HG03442 (cell line): ENCODE data around the gene NPFF.

Source experiments
- ATAC-seq: cut with Tn5 transposase; IDR thresholded peaks from one replicate; pipeline ENCODE4 v1.9.1; 2021; ENCODE audit warnings: mild to moderate bottlenecking, moderate library complexity; ENCODE audit not compliant: unreplicated experiment

NPFF gene

DNA sequence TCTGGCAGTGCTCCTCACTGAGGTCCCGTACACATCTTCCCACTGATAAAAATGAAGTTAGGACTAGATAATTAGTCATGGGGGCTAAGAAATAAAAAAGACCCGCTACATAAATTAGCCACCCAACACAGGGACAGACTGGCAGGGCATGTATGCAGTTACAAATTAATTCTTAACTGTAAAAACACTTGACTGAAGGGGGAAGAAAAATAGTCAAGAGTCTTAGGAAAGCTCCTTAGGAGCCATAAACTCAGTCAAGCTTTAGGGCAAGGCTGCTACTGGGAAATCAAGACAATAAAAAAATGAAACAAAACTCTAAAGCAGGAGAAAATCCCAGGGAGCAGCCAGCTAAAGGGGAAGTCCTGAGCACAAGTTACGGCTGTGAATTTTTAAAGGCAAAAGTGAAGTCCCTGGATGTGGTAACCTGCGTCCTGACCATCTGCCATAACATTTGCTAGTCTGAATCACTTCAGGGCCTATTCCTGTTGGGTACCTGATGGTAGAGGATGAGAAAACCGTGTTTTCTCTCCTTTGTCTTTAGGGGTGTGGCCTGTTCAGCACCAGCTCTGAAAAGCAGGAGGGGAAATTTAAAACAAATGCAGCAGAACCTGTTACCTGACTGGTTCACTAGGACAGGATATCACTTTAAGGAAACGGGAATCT lies 7.5 kb upstream of the NPFF start:
- no peak for ATAC-seq

DNA sequence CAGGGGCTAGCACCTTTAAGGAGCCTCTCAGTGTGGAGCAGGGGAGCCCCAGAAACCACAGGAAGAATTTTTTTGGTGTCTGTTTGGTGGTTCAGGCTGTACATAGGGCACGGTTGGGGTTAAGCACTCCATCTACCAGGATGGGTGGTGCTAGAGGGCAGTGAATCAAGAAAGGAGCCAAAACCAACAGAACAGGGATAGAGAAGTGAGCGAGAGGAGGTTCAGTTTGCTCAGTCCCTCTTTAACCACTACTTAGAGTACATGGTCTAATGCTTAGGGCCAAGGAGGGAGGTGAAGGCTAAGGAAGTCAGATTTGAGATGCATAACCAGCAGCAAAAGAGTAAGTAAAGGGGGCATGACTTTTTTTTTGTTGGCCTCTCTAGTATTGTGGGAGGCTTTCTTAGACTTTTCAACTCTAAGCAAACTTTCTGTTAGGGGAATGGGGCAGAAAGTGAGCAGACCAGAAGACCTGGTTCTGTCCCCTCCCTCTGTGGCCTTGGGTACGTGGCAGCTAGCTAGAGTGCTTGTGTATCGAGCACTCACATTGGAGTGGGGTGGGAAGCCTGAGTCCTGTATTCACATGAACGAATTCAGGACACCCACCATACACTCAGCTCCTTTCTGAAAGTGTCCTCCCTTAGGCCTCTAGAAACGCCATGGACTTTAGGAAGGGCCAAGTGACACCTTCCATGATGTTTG lies 6.6 kb upstream of the NPFF start:
- no peak for ATAC-seq

DNA sequence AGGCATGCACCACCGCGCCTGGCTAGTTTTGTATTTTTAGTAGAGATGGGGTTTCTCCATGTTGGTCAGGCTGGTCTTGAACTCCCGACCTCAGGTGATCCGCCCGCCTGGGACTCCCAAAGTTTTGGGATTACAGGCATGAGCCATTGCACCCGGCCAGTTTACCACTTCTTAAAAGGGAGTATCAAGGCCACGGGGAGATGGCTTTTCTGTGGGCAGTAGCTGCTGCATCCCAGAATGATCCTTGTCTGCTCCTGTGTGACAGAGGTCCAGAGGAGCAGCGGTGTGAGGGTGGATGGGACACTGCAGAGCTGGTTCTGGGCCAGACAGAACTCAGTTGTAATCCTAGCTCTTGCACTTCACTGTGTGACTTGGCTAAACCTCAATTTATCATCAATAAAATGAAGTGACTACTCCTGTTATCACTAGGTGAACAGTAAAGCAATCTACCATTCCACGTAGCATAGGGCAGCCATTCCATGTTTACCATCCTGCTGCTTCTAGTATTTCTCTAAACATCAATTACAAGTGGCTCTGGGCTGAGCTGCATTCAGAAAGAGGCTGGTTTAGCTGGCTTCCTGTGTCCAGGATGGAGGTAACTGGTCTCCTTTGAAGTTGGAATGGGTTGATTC lies 3.0 kb upstream of the NPFF start:
- no peak for ATAC-seq

DNA sequence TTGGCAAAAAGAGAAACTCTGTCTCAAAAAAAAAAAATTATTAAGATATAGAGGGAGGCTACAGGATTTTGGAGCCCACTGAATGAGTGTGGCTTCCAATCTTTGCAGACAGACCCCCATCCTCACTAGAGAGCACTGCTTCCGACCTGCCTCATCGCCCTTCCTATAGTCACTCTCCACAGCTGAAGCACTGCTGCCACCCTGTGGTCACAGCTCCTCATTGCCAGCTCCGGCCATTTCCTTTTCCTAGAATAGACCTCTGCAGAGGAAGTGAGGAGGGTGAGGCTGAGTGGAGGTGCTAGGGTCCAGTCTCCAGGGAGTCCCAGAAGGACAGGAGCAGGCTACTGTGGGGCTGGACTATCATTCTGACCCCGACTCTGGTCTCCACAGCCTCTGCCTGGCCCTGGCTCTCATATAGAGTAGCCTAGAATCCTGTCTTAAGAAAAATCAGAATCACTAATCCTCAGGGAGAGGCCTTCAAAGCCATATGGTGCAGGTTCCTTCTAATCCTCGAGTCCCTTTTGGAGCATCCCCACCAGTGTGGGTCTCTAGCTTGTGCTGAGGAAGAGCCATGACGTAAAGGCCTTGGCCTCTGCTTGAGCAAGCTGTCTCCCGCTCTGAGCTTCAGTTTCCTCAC lies 1.4 kb upstream of the NPFF start:
- peak; percentile 84 for ATAC-seq

DNA sequence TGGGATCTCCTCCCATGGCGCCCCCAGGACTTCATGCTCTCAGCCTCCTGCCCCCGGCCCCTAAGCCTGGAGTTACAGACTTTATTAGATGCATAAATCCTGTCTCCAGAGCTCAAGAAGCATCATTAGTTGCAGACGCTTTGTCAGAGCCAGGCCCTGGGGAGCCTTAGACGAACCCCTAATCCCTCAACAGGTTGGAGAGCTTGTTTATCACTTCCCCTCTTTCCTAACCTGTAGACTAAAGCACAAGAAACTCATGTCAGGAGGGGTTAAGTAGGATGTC lies 260 bp upstream of the NPFF start:
- ATAC-seq: no peak

DNA sequence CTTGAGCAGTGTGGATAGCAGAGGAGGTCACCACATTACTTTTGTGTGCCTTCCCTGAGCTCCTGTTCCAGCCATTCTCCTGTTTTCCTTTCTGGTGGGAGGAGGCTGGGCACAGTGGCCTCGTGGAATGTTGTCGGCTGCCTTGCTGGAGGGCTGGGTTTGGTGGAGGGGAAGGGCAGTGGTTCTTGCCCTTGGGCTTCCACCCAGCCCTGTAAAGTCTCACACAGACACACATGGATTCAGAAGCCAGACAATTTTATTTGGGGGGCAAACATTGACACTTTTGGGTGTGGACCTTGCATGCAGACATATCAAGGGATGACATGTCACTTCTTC lies 866 bp downstream of the NPFF start:
- ATAC-seq: no peak

DNA sequence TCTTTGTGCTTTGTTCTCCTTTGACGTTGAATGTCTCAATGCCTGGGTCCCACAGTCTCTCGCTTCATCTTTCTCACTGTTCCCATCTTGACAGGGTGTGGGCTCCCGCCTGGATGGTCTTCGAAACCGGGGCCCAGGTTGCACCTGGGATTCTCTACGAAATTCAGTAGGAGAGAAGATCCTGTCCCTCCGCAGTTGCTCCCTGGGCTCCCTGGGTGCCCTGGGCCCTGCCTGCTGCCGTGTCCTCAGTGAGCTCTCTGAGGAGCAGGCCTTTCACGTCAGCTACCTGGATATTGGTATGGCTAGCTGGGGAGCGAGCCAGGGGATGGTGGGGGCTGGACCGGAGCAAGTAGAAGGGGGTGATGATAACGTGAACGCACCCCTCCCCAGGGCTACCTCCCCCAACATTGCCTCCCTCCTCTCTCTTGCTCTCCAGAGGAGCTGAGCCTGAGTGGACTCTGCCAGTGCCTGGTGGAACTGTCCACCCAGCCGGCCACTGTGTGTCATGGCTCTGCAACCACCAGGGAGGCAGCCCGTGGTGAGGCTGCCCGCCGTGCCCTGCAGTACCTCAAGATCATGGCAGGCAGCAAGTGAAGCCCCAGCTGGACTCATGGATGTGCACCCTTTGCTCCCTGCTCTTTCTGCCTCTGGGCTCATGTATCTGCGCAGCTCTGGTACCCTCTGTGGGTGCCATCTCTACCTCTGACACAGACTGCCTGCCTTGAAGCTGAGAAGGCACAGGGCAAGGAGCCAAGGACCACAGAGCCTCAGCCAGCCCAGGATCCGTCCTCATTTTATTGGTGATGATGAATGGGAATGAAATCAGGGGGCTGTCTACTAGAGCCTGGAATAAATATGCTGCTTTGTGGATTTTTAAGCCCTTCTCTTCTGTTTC lies 1.5 kb downstream of the NPFF start:
- no peak for ATAC-seq

DNA sequence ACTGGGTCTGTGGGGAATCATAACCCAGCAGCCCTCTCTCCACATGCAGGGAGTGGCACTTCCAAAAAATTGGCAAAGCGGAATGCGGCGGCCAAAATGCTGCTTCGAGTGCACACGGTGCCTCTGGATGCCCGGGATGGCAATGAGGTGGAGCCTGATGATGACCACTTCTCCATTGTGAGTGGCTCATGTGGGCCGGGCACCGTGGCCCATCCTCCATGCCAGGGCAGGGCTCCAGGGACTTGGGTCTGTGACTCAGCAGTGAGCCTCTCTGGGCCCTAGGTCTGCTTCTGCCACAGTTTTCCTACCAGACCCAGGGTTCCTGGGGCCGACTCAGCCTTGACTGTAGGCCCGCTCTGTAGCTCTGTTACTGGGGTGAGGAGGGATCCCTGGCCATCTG lies 2.2 kb downstream of the NPFF start:
- ATAC-seq: no peak

DNA sequence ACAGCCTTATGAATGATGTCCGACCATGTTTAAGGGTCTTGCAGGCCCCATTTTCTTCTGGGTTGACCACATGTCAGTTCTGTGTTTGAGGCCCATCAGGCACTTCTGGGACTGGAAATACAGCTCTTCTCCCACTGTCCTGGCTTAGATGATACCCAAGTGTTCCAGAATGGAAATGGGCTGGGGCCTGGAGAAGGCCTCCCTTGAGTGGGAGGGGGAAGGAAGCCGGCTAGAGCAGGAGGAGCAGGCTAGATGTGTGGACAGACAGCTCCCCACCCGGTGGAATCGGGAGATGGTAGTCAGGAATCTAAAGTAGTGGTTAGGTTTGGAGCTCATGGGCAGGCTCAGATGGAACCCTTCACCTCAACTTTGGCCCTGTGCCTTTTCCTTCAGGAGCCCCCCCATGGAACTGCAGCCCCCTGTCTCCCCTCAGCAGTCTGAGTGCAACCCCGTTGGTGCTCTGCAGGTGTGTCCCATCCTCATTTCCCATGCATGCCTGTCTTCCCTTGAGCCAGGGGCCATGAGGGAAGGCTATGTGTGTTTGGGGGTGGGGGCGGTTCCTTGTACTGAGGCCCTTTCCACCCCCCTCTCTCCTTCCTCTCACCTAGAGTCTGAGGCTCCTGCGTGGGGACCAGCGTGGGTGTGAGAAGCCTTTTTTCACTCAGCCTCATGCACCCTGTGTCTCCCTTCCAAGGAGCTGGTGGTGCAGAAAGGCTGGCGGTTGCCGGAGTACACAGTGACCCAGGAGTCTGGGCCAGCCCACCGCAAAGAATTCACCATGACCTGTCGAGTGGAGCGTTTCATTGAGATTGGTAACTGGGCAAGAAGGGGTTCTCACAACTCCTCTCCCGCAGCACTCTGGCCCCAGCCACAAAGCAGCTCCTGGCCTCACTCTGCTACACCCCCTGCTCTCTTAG lies 3.0 kb downstream of the NPFF start:
- no peak for ATAC-seq

DNA sequence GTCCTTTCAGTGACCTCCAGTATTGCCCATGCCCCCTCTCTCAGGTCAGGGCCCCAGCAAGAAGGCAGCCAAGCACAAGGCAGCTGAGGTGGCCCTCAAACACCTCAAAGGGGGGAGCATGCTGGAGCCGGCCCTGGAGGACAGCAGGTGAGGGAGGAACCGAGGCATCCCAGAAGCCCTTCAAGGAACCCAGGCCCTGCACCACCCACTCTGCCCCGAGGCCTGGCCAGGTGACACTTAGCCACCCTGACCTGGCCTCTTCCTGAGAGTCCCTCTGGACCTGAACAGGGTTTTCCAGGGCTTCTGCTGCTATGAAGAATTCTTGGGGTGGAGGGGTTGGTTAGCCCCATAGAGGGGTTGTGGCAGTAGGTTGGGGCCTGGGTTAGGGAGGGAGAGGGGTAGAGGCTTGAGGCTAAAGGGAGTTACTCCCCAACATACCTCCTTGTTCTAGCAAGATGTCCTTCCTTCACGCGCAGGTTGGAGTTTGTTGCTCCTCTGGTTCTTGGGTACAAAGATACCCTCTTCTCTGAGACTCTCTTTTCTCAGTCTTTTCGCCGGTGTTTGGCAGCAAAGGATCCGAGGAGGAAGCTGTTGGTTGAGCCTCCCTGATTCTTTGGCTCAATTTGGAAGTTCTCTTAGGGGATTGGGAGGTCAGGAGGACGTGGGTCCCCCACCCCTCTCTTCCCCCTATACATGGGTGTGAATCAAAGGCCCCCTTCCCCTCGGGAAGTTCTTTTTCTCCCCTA lies 4.1 kb downstream of the NPFF start:
- no peak for ATAC-seq

DNA sequence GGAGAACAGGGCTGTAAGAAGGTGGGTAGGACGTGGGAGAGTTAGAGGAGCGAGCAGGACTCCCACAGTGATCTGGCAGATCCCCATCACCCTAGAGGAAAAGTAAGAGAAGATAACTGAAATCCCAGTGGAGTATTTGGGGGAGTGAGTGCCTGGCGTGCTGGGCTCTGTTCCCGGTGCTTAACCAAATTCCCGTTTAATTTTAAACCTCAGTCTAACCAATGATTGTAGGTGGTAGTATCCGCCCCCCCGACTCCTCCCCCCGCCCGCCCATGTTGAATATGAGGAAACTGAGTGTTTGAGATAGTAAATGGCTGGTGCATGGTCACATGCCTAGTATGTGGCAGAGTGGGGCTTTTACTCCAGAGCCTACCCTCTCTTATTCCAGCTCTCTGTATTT lies 5.0 kb downstream of the NPFF start:
- no peak for ATAC-seq

DNA sequence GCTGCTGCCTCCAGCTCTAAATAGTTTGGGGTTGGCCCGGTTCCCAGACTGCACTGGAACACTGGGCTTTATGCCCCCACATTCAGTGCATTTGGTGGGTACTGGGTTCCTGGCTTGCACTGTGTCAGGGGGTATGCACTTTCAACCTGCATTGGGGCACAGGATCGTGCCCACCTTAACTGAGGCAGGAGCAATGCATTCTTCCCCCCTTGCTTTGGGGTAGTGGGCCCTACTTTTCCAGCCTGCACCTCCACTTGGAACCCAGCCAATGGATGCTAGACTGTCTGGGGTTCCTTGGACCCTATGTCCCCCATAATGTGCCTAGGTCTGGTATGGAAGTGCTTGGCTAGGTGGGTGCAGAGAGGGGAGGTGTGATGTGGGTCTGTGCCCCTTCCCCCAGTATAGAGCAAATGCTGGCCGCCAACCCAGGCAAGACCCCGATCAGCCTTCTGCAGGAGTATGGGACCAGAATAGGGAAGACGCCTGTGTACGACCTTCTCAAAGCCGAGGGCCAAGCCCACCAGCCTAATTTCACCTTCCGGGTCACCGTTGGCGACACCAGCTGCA lies 5.6 kb downstream of the NPFF start:
- ATAC-seq: no peak

DNA sequence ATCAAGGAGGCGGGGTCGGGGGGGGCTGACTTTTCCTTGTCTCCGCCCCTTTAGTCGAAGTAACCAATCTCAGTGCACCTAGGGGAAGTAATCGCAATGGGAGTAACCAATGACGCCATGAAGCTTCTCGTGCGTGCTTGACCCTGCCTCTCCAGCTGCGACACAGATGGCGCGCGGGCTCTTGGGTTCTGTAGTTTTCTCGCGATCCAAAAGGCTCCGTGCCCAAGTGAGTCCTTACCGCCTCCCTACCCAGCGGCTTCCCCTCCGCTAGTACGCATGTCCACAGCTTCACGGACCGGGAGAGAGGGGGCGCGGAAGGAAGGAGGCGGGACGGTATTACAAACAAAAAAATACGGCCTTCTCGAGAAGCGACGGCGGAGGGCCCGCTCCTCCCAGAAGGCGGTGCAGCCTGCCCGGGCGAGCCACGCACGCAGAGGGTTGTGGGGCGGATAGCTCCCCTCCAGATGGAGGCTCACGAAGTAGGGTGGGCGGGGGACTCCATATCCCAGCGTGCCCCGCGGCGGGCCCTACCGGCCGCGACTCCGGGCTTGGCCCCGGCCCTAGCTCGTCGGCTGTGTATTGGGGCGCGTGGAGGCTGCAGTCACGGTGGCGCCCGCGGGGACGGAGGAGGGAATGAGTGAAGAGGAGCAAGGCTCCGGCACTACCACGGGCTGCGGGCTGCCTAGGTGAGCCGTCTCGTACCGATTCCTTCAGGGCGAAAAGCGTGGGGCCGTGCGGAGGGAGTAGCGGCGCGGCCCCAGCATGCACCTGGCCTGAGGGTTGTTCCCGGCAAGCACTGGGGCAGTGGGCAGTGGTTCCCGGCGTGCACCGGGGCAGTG lies 6.3 kb downstream of the NPFF start, which contains the start of gene TARBP2:
TARBP2 (plus strand) TSS at position 508 of the 839 bp plus-strand sequence; CDS start at position 634, 126 bp downstream.
- ATAC-seq: peak; percentile 75

DNA sequence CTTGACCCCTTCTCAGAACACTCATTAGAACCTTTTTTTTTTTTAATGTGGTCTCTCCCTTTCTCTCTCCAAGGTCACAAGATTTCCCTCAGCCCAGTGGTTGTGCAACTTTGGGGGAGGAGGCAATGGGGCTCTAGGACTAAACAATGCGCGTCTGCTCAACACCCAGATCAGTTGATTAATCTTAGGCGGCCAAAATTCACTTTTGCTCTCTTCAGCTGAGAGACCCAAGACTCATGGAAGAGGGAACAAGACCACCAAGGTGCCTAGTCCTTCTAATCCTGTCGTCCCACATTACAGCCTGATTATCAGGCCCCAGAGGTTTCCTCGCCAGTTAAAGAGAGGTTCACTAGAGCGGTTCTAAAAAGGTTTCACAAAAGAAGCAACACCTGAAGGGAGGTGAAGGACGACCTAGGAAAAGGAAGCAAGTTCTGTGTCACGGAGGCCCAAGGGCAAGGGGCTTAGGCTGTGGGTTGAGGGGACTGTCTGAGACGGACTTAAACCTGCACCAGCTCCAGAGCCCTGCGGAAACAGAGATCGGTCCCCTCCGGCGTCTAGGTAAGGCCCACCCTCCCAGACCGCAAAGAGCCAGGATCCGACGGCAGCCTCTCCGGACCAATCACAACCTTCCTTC lies 7.0 kb downstream of the NPFF start:
- no peak for ATAC-seq

DNA sequence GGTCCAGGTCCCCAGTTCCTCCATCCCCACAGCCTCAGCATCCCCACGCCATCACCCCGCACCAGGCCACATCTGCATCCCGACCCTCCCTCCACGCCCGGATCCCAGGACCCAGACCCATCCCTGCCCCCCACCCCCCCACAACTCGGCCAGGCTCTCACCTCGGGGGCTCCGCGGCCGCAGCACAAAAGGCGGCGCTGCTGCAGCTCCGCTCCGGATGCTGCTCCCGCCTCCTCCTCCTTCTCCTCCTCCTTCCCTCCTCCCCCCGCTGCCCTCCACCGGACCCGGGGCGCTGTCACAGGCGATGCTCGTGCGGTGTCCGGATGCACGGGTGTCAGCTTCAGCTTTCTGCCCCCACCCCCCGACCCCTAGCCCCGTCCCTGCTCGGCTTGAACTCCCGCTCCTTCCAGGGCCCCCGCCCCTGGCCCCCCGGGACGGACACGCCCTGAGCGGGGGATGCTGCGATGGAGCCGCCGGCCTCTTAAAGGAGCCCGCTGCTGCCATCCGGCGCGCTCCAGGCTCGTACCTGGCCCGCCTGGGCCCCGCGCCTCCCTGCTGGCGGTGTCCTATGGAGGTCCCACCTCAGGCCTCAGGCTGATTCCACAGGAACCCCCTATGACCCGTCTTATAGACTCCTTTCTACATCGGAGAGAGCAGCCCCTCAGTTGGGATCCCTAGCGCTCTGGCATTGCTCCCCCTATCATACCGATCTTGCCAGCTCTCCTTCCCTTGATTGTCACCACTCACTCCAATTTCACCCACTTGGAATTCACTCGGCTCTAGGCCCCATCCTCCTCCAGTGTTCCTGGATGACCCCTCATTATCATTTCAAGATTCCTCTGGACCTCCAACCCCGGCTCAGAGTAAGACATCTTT lies 7.8 kb downstream of the NPFF start, which contains the start of gene MAP3K12:
MAP3K12 (minus strand) TSS at position 193 of the 876 bp plus-strand sequence. CDS start 12,067 bp downstream, outside the sequence.
- ATAC-seq: no peak

DNA sequence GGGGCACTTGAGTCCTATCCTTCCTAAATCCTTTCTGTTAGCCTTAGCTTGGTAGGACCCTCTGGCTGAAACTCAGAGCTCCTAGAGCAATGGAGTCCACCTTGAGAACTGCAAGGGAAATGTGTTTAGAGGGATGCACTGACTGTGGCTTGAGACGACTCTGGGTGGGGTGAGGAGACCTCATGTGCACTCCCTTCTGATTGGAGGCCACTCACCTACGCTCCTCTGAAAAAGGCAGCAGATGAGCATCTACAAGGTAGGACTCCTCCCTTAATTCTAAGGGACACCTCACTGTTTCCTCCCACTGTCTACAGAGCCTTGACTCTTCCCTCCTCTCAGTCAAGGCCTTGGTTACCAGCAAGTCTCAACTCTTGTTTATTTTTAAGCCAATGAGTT lies 9.1 kb downstream of the NPFF start:
- ATAC-seq: no peak

DNA sequence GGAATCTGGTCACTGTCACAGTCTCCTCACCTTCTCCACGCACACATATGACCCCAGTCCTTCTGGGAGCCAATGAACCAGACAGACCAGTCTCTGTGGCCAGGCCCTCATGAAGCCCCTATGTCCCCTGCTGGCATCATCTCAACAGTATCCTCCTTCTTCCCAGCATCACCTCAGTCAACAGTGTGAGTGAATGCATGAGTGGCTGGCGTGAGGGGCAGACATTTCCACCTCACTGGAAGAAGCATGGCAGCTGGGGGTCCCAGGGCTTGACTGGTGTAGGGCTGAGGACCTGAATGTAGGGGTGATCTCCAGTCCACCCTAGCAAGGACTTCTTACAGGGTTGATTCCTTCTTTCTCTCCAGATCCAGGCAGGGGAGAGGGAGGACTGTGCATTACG lies 9.8 kb downstream of the NPFF start:
- ATAC-seq: no peak
